MCF 10A (cell line): ENCODE data around the gene IL1R2. TPM values are rescaled to one million over a fixed set of nuclear protein-coding genes. Genes with fewer than 3 reads are reported as not detected.
A peak's percentile ranks its signal among the peaks of the same experiment; 100 is the strongest.

ENCODE experiments used
- BruUV-seq: library from RNA; stranded (reverse); fragments of 400-500 nt; replicated peaks from 2 replicates; lab custom pipeline; 2021; lab: Mats Ljungman, UMichigan
- CTCF ChIA-PET: fragments of 300-600 bp; sonication (Branson Sonifier 250); formaldehyde crosslinking; extraction: SDS; loops from one replicate; lab custom pipeline; 2021; ENCODE audit warnings: antibody characterized with exemption, inconsistent platforms; lab: Yijun Ruan, JAX
- POLR2A ChIA-PET: fragments of 300-600, 350-650 bp; sonication (Branson Sonifier 250); formaldehyde crosslinking; extraction: SDS; loops from one replicate; lab custom pipeline; 2020; ENCODE audit warnings: antibody characterized with exemption, inconsistent platforms; lab: Yijun Ruan, JAX
- DNase-seq: peaks from one replicate; pipeline ENCODE4 v3.0.0-alpha.2; 2018; ENCODE audit not compliant: unreplicated experiment
- H3K27ac Mint-ChIP-seq: one replicate; pipeline ENCODE4 v1.8.0; 2022; ENCODE audit warnings: mild to moderate bottlenecking, low read depth, mixed read lengths; ENCODE audit not compliant: unreplicated experiment
- H3K27me3 Mint-ChIP-seq: one replicate; pipeline ENCODE4 v1.8.0; 2022; ENCODE audit warnings: mixed read lengths; ENCODE audit not compliant: insufficient read depth, unreplicated experiment
- H3K36me3 Mint-ChIP-seq: one replicate; pipeline ENCODE4 v1.8.0; 2022; ENCODE audit warnings: mild to moderate bottlenecking, moderate library complexity, mixed read lengths; ENCODE audit not compliant: insufficient read depth, unreplicated experiment
- H3K4me1 Mint-ChIP-seq: one replicate; pipeline ENCODE4 v1.8.0; 2022; ENCODE audit warnings: mixed read lengths; ENCODE audit not compliant: insufficient read depth, unreplicated experiment
- H3K4me3 Mint-ChIP-seq: one replicate; pipeline ENCODE4 v1.8.0; 2022; ENCODE audit warnings: mild to moderate bottlenecking, moderate library complexity, mixed read lengths; ENCODE audit not compliant: unreplicated experiment
- H3K9me3 Mint-ChIP-seq: one replicate; pipeline ENCODE4 v1.8.0; 2022; ENCODE audit warnings: mixed read lengths; ENCODE audit not compliant: unreplicated experiment
- CTCF ChIP-seq: fragments of 200-600 bp; IDR thresholded peaks from one replicate; pipeline ENCODE4 v1.8.0; 2022; ENCODE audit warnings: antibody characterized with exemption, mild to moderate bottlenecking; ENCODE audit not compliant: unreplicated experiment
- intact Hi-C: fragments of 100-400 bp; cut with micrococcal nuclease; formaldehyde crosslinking; loops from 2 replicates; pipeline ENCODE4 v1.14.1; 2022
- total RNA-seq: library from RNA; stranded (reverse); gene quantifications from 2 replicates; pipeline ENCODE4 v1.2.3, GENCODE V29; 2022

The IL1R2 gene
- total RNA-seq, 1 experiment from 2014 or later = not detected

GRCh38 chr2:102052365-102052764, 60.6 kb downstream of the IL1R2 start:
- intact Hi-C loops = no loop called here
- Mint-ChIP-seq H3K27me3 (no peaks in the 10 kb centered on the region), H3K9me3 (no peaks in the 10 kb centered on the region), H3K4me3 (no peak overlapping the region), H3K27ac (peak overlapping the region; percentile 49), H3K36me3 (no peaks in the 10 kb centered on the region), H3K4me1 (peaks cover 31% of the 10 kb centered on the region)
- CTCF ChIA-PET = interaction anchor here (0.6 kb wide), 2 partner anchors 103 to 184 kb away, joined by 3 read pairs; no protein-coding TSS in a partner anchor
- peak; percentile 16 for DNase-seq
- BruUV-seq = no TSS peak
- TF ChIP-seq CTCF = no peak
- POLR2A ChIA-PET = no interaction called here

DNA sequence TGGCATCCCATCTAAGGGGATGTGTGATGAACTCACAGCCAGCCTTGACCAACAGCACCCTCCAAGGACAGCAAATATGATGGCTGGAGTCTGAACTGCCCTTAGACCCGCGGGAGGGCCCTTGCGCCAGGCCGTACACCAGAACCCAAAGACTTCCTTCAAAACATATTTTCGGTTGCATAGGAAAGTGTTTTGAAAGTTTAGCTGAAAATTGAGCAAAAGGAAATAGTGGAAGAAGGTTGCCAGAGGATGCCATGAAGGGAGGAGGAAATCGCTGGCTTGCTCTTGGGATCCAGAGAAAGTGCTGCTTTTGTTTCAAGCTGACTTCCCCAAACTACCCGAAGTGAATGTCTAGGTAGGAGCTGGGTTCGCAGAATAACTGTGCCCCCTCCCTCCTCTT, 61.3 kb downstream of the IL1R2 start:
- CTCF ChIA-PET = interaction anchor here (1.1 to 1.2 kb wide), 2 partner anchors 12 to 33 kb away, joined by 3 to 4 read pairs; no protein-coding TSS in a partner anchor

GRCh38 chr2:102055346-102055990, 63.7 kb downstream of the IL1R2 start:
- no peaks in the 10 kb centered on the region for H3K36me3 Mint-ChIP-seq
- TF ChIP-seq CTCF = no peak
- H3K27me3 Mint-ChIP-seq = no peaks in the 10 kb centered on the region
- POLR2A ChIA-PET = interaction anchor here (0.6 kb wide), 1 partner anchor 9 kb away, joined by 3 read pairs; no protein-coding TSS in a partner anchor
- intact Hi-C loops = no loop called here
- H3K9me3 Mint-ChIP-seq = no peaks in the 10 kb centered on the region
- H3K4me3 Mint-ChIP-seq = no peak overlapping the region
- BruUV-seq = no TSS peak
- H3K4me1 Mint-ChIP-seq = peaks cover 18% of the 10 kb centered on the region
- CTCF ChIA-PET = interaction anchor here (0.6 kb wide), 1 partner anchor 28 kb away, joined by 3 read pairs; no protein-coding TSS in a partner anchor
- DNase-seq = no peak
- no peak overlapping the region for H3K27ac Mint-ChIP-seq

More for the DNA sequence above, 61.3 kb downstream of the IL1R2 start:
- no peaks in the 10 kb centered on the region for H3K36me3 Mint-ChIP-seq
- H3K4me1 Mint-ChIP-seq = peaks cover 30% of the 10 kb centered on the region
- intact Hi-C loops = no loop called here
- no TSS peak for BruUV-seq
- POLR2A ChIA-PET = no interaction called here
- no peak overlapping the region for H3K4me3 Mint-ChIP-seq
- H3K27ac Mint-ChIP-seq = peak overlapping the region; percentile 49
- no peaks in the 10 kb centered on the region for H3K9me3 Mint-ChIP-seq
- H3K27me3 Mint-ChIP-seq = no peaks in the 10 kb centered on the region
- no peak for DNase-seq
- TF ChIP-seq CTCF = no peak

DNA sequence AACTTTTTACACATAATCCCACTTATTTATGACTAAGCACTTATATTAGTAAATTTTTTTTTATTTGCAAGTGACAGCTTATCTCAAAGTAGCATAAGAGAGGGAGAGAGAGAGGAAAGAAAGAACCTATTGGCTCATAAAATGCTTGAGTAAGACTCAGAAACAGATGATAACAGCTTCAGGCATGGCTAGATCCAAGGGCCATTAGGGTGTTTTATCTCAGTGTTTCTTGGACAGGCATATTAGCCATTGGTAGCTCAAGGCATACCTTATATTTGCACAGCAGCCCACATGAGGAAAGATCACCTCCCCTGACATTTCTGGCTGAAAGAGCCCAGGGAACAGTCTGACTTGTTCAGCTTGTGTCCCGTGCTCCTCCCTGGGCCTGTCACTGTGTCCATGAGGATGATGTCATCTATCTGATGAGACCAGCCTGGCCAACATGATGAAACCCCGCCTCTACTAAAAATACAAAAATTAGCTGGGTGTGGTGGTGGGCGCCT, 64.4 kb downstream of the IL1R2 start:
- Mint-ChIP-seq H3K27ac (no peak overlapping the region), H3K36me3 (no peaks in the 10 kb centered on the region), H3K27me3 (no peaks in the 10 kb centered on the region), H3K4me1 (peaks cover 16% of the 10 kb centered on the region), H3K9me3 (no peaks in the 10 kb centered on the region), H3K4me3 (no peak overlapping the region)
- no peak for DNase-seq
- ChIA-PET CTCF (interaction anchor here (0.6 kb wide), 1 partner anchor 66 kb away, joined by 3 read pairs; no protein-coding TSS in a partner anchor), POLR2A (interaction anchor here (0.6 to 1.1 kb wide), 3 partner anchors 8 to 176 kb away, joined by 3 read pairs; no protein-coding TSS in a partner anchor)
- TF ChIP-seq CTCF = no peak
- intact Hi-C loops = no loop called here
- BruUV-seq = no TSS peak
